HepG2 (cell line): ENCODE results near the gene RNPEPL1. TPM values are rescaled to one million over a fixed set of nuclear protein-coding genes. Genes with fewer than 3 reads are reported as not detected.

Source experiments
- AKAP8 ChIP-seq: sonication (generic); formaldehyde crosslinking; IDR thresholded peaks from 2 replicates; pipeline ENCODE4 v1.5.1; 2020; ENCODE audit warnings: mild to moderate bottlenecking, missing genetic modification reagents
- DMAP1 ChIP-seq: IDR thresholded peaks from 2 replicates; pipeline ENCODE4 v1.6.1; 2016
- ELF3 ChIP-seq: IDR thresholded peaks from 2 replicates; pipeline ENCODE4 v1.6.1; 2016; ENCODE audit warnings: missing genetic modification reagents, missing compliant biosample characterization
- GTF3A ChIP-seq: sonication (generic); formaldehyde crosslinking; conservative IDR thresholded peaks from 2 replicates; pipeline ENCODE4 v1.4.0; 2020; ENCODE audit warnings: mild to moderate bottlenecking, missing genetic modification reagents
- HOXA3 ChIP-seq: sonication (generic); formaldehyde crosslinking; IDR thresholded peaks from 2 replicates; pipeline ENCODE4 v1.5.0; 2020; ENCODE audit warnings: missing genetic modification reagents
- KDM5B ChIP-seq: sonication (generic); formaldehyde crosslinking; IDR thresholded peaks from 2 replicates; pipeline ENCODE4 v1.4.0; 2020; ENCODE audit warnings: missing genetic modification reagents, mild to moderate bottlenecking, borderline replicate concordance
- MED13 ChIP-seq: sonication (generic); formaldehyde crosslinking; IDR thresholded peaks from 2 replicates; pipeline ENCODE4 v1.5.0; 2020; ENCODE audit warnings: missing genetic modification reagents
- NFE2L1 ChIP-seq: sonication (generic); formaldehyde crosslinking; IDR thresholded peaks from 2 replicates; pipeline ENCODE4 v1.4.0; 2020; ENCODE audit warnings: missing genetic modification reagents, mild to moderate bottlenecking, borderline replicate concordance
- PAF1 ChIP-seq: IDR thresholded peaks from 2 replicates; pipeline ENCODE4 v1.6.1; 2016; ENCODE audit warnings: missing genetic modification reagents, missing compliant biosample characterization
- PHF21A ChIP-seq: sonication (generic); formaldehyde crosslinking; IDR thresholded peaks from 2 replicates; pipeline ENCODE4 v1.5.0; 2020; ENCODE audit warnings: mild to moderate bottlenecking, missing genetic modification reagents
- SMC3 ChIP-seq: IDR thresholded peaks from 2 replicates; pipeline ENCODE4 v1.6.1; 2011; ENCODE audit warnings: low read length, improper control_type of control experiment
- SOX6 ChIP-seq, 2 experiments: fragments of 450-650 bp in 1 of 2; sonication (generic) in 1 of 2; formaldehyde crosslinking in 1 of 2; IDR thresholded peaks; 2 replicates each; pipeline versions ENCODE4 v1.4.0 to v1.6.1; 2017 to 2020; ENCODE audit warnings: antibody characterized with exemption in 1 of 2, mild to moderate bottlenecking in 1 of 2, missing genetic modification reagents in 1 of 2
- SP5 ChIP-seq: IDR thresholded peaks from 2 replicates; pipeline ENCODE4 v1.6.1; 2016; ENCODE audit warnings: low read depth, borderline replicate concordance
- ZBTB38 ChIP-seq: sonication (generic); formaldehyde crosslinking; IDR thresholded peaks from 2 replicates; pipeline ENCODE4 v1.5.1; 2020; ENCODE audit warnings: mild to moderate bottlenecking, missing genetic modification reagents
- ZFP1 ChIP-seq: IDR thresholded peaks from 2 replicates; pipeline ENCODE4 v1.6.1; 2016
- ZMYM3 ChIP-seq: sonication (generic); formaldehyde crosslinking; IDR thresholded peaks from 2 replicates; pipeline ENCODE4 v1.5.1; 2020; ENCODE audit warnings: mild to moderate bottlenecking, missing genetic modification reagents
- ZNF138 ChIP-seq: sonication (generic); formaldehyde crosslinking; IDR thresholded peaks from 2 replicates; pipeline ENCODE4 v1.5.0; 2020; ENCODE audit warnings: mild to moderate bottlenecking, low read depth, missing genetic modification reagents
- ZNF143 ChIP-seq: sonication (generic); formaldehyde crosslinking; IDR thresholded peaks from 2 replicates; pipeline ENCODE4 v1.4.0; 2020; ENCODE audit warnings: missing genetic modification reagents
- ZNF3 ChIP-seq: IDR thresholded peaks from 2 replicates; pipeline ENCODE4 v1.7.0; 2017; ENCODE audit warnings: inconsistent platforms
- ZNF367 ChIP-seq: sonication (generic); formaldehyde crosslinking; IDR thresholded peaks from 2 replicates; pipeline ENCODE4 v1.4.0; 2020; ENCODE audit warnings: missing genetic modification reagents, borderline replicate concordance
- ZSCAN9 ChIP-seq: IDR thresholded peaks from 2 replicates; pipeline ENCODE4 v1.6.1; 2016; ENCODE audit warnings: borderline replicate concordance
- polyA plus RNA-seq, 8 experiments: library from polyadenylated mRNA; depleted of rRNA in 3 of 8; stranded (reverse) in 7 of 8; unstranded in 1 of 8; fragments of >200 nt; fragmentation: Illumina TruSeq in 4 of 8; extraction: Trizol in 4 of 8; gene quantifications; 2 replicates each; pipeline versions ENCODE4 v1.2.1 to v1.2.3, GENCODE V29; 2011 to 2016; ENCODE audit warnings: low read depth in 4 of 8, missing spikeins in 1 of 8, mixed read lengths in 1 of 8; ENCODE audit not compliant: insufficient read depth in 1 of 8
- total RNA-seq, 5 experiments: library from RNA; depleted of rRNA; stranded (reverse); fragments of >200 nt; fragmentation: Illumina TruSeq; extraction: Trizol; gene quantifications; 2 replicates each; pipeline ENCODE4 v1.2.3, GENCODE V29; 2016; ENCODE audit warnings: low read depth in 1 of 5
- TF ChIP-seq, protein P1 (sequence below): sonication (generic); formaldehyde crosslinking; IDR thresholded peaks from 2 replicates; pipeline ENCODE4 v1.5.0; 2020; ENCODE audit warnings: missing genetic modification reagents
- TF ChIP-seq, protein P2 (sequence below): IDR thresholded peaks from 2 replicates; pipeline ENCODE4 v1.6.1; 2012; ENCODE audit warnings: inconsistent platforms
- TF ChIP-seq, protein P3 (sequence below): IDR thresholded peaks from 2 replicates; pipeline ENCODE4 v1.6.1; 2012; ENCODE audit warnings: low read depth, low read length, improper control_type of control experiment
- TF ChIP-seq, protein P4 (sequence below): sonication (generic); formaldehyde crosslinking; IDR thresholded peaks from 2 replicates; pipeline ENCODE4 v1.4.0; 2020; ENCODE audit warnings: missing genetic modification reagents; ENCODE audit errors: not compliant biosample characterization
- TF ChIP-seq, protein P5 (sequence below): conservative IDR thresholded peaks from 2 replicates; pipeline ENCODE4 v1.6.1; 2018; ENCODE audit warnings: missing genetic modification reagents

The RNPEPL1 gene
- total and polyA plus RNA-seq, 2 of the 13 experiments (the other 11 are each of a cell fraction or from before 2014, with no cell fraction given), result 13.0 to 18.0 TPM

DNA sequence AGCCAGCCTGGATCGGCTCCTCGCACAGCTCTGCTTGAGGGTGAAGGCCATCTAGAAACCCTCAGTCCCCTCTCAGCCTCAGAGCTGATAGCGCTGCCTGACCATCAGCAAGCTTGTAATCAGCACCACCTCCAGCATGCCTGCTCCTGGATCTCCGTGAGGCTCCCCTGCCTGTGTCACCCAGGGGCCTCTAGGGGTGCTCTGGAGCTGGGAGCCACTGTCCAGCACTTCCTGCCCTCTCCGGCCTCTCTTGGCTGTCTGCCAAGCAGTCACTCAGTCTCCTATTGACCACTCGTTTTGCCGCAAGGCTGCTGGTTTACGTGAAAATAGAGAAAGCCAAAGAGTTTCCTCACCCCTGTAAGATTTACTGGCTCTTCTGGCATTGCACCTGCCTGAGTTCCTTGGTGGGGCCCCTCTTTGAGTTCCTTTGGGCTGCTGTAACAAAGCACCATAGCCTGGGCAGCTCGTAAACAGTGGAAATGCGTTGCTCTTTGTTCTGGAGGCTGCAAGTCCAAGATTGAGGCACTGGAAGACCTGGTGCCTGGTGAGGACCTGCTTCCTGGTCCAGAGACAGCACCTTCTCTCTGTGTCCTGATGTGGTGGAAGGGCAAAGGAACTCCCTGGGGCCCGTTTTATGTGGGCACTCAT lies 36.1 kb downstream of the RNPEPL1 start (continued):
- TF ChIP-seq, protein P1, sequence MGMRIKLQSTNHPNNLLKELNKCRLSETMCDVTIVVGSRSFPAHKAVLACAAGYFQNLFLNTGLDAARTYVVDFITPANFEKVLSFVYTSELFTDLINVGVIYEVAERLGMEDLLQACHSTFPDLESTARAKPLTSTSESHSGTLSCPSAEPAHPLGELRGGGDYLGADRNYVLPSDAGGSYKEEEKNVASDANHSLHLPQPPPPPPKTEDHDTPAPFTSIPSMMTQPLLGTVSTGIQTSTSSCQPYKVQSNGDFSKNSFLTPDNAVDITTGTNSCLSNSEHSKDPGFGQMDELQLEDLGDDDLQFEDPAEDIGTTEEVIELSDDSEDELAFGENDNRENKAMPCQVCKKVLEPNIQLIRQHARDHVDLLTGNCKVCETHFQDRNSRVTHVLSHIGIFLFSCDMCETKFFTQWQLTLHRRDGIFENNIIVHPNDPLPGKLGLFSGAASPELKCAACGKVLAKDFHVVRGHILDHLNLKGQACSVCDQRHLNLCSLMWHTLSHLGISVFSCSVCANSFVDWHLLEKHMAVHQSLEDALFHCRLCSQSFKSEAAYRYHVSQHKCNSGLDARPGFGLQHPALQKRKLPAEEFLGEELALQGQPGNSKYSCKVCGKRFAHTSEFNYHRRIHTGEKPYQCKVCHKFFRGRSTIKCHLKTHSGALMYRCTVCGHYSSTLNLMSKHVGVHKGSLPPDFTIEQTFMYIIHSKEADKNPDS, result no peak
- TF ChIP-seq DMAP1 (CRISPR knock-in tag) (peak; percentile 69; the same call in 1 of the 2 replicates), ZBTB38 (no peak; the same call in 1 of the 2 replicates), ZNF367 (CRISPR knock-in tag) (no peak), PHF21A (peak; percentile 7), ELF3 (CRISPR knock-in tag) (peak; percentile 91), ZNF143 (CRISPR knock-in tag) (peak; percentile 40; the same call in 1 of the 2 replicates), KDM5B (CRISPR knock-in tag) (no peak; the same call in 1 of the 2 replicates), MED13 (CRISPR knock-in tag) (no peak), ZNF138 (no peak), AKAP8 (peak; percentile 87; the same call in 1 of the 2 replicates), PAF1 (CRISPR knock-in tag) (no peak), ZNF3 (no peak), GTF3A (CRISPR knock-in tag) (no peak), ZSCAN9 (CRISPR knock-in tag) (peak; percentile 89), SOX6 (IDR thresholded peaks at IDR 0.05) (no peak), SOX6 (CRISPR knock-in tag; IDR thresholded peaks at IDR 0.05) (peak; percentile 60; the same call in 1 of the 2 replicates), HOXA3 (CRISPR knock-in tag) (peak; percentile 86), NFE2L1 (no peak), SMC3 (peak; percentile 74), ZFP1 (CRISPR knock-in tag) (peak; percentile 60; the same call in 1 of the 2 replicates), ZMYM3 (CRISPR knock-in tag) (peak; percentile 69; the same call in 1 of the 2 replicates), SP5 (CRISPR knock-in tag) (peak; percentile 57; the same call in 1 of the 2 replicates)
- TF ChIP-seq, protein P2, sequence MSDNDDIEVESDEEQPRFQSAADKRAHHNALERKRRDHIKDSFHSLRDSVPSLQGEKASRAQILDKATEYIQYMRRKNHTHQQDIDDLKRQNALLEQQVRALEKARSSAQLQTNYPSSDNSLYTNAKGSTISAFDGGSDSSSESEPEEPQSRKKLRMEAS, result peak; percentile 65
- TF ChIP-seq, protein P3, sequence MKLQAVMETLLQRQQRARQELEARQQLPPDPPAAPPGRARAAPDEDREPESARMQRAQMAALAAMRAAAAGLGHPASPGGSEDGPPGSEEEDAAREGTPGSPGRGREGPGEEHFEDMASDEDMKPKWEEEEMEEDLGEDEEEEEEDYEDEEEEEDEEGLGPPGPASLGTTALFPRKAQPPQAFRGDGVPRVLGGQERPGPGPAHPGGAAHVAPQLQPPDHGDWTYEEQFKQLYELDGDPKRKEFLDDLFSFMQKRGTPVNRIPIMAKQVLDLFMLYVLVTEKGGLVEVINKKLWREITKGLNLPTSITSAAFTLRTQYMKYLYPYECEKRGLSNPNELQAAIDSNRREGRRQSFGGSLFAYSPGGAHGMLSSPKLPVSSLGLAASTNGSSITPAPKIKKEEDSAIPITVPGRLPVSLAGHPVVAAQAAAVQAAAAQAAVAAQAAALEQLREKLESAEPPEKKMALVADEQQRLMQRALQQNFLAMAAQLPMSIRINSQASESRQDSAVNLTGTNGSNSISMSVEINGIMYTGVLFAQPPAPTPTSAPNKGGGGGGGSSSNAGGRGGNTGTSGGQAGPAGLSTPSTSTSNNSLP, result peak; percentile 40; the same call in 1 of the 2 replicates
- TF ChIP-seq, protein P4, sequence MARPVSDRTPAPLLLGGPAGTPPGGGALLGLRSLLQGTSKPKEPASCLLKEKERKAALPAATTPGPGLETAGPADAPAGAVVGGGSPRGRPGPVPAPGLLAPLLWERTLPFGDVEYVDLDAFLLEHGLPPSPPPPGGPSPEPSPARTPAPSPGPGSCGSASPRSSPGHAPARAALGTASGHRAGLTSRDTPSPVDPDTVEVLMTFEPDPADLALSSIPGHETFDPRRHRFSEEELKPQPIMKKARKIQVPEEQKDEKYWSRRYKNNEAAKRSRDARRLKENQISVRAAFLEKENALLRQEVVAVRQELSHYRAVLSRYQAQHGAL, result no peak
- TF ChIP-seq, protein P5, sequence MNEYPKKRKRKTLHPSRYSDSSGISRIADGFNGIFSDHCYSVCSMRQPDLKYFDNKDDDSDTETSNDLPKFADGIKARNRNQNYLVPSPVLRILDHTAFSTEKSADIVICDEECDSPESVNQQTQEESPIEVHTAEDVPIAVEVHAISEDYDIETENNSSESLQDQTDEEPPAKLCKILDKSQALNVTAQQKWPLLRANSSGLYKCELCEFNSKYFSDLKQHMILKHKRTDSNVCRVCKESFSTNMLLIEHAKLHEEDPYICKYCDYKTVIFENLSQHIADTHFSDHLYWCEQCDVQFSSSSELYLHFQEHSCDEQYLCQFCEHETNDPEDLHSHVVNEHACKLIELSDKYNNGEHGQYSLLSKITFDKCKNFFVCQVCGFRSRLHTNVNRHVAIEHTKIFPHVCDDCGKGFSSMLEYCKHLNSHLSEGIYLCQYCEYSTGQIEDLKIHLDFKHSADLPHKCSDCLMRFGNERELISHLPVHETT (CRISPR knock-in tag), result 0 out of 2 replicates have a peak, but pooled peaks have one; percentile 24
